Glomerular visceral epithelial cell (primary cell): ENCODE results near the gene FOXP1.

Experiments used
- DNase-seq: peaks from one replicate; pipeline ENCODE4 v3.0.0-alpha.2; 2016; ENCODE audit errors: extremely low spot score

FOXP1 gene

DNA sequence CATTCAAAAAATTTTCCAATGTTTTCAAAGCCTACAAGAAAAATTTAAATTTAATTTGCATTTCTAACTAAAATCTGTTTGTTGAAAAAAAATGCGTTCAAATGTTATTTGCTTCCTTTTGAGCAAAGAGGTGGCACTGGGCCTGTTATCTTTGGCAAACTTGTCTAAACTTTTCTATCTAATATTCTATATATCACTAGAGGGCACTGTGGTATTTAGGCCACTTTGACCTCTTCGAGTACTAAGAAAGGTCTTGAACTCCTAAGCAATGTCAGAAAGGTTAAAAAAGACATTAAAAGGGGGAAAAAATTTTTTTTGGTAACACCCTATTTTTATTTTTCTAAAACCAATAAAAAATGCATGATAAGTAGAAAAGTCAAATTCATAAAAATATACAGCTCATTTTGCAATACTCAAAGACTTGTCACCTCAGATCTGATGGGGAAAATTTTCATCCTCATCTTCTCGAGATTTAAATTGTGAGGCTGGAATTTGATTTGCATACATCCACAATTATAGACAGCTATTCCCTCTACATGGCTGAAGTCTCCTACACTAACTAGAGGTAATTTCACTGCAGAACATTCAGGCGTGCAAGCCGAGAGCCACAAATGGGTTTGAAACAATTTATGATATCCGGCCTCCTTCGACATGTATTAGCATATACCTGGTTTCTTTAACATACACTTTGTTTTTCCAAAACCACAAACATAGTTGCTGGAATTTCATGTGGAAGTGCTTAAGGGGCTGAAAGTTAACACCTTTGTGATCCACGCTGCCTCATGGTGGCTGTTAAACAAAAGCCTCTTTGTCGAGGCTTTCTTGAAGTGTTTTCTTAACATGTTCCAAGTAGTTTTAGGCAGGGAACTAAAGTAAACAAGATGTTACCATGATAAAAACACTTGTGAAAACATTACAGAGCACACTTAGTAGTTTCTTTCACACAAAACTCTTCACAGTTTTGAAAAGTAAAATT lies 576.4 kb downstream of the FOXP1 start:
- no peak for DNase-seq

DNA sequence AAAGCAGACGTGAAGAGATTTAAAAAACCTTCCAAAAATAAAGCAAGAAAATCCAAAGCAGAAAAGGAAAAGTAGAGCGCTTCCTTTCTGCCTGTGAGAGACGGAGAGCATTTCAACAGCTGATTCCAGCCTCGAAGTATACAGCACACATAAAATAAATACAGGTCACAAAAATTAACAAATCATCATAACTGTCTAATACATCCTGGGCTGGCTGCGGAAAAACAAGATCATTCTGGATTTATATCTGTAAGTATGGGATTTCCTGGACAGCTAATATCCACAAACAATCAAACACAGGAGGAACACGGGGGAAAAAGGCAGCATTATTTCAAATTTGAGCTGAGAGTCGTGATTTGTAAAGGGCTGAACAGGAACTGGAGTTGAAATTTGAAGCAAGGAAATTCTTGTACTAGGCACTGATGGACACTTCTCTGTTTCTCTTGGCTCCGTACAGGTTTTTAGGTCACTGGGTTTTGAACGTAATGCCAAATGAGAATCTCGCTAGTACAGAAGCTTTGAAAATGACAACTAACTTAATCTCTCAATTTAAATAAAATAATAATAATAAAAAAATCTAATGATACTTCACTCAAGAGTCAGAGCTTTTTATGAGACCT lies 577.7 kb downstream of the FOXP1 start:
- DNase-seq, result no peak

DNA sequence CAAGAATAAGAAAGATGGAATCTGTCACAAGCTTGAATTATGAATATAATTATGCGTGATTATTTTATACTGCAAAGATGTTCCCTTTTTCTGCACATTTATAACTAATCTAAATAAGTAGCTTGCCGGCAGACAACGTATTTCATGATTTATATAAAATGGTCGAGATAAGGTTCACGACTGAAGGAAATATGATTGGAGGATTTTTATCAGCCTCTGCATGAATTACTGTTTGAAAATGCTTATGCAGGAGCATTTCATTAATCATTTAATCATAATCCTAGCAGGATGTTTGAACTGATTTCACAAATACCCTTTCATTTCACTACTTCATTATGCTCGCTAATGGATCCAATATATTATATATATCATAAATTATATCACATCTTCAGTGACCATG lies 580.0 kb downstream of the FOXP1 start:
- no peak for DNase-seq

DNA sequence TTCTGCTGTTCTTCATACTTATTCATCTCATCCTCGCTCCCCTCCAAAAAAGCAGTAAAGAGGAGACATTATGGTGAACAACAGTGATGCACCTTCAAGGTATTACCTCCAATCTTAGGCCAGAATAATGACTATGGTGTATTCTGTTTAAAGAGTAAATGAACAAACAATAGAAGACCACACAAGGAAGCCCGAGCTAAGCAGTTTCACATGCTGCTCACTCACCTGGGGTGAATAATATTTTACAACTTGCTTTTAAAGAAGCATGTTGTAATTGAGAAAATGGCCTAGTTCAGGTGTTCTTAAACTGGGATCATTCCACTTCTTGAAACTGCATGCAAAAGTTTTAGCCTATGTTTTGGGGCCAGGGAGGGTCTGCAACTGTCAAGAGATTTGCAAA lies 581.2 kb downstream of the FOXP1 start:
- DNase-seq, result no peak

DNA sequence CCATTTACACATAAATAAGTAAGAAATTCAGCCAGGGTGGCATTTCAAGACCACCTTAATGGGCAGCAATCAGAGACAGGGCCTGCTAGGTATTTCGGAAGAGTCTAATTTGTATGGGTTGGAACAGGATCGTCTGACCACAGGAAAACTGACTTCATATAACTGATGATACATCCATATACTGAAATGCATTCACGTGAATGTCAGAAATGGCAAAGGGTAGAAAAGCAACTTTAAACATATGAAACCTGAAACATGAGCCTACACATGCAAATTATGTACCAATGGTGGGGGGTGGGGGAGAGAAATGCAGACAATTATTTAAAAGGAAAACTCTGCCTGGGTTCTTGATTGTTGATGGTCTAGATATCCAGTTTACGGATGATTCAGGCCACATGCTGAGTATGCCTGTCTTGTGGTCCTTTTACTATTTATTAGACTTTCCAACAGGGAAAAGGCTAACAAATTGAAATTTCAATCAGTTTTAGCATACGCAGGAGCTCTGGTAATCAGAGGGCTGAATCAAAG lies 582.2 kb downstream of the FOXP1 start:
- DNase-seq, result no peak

DNA sequence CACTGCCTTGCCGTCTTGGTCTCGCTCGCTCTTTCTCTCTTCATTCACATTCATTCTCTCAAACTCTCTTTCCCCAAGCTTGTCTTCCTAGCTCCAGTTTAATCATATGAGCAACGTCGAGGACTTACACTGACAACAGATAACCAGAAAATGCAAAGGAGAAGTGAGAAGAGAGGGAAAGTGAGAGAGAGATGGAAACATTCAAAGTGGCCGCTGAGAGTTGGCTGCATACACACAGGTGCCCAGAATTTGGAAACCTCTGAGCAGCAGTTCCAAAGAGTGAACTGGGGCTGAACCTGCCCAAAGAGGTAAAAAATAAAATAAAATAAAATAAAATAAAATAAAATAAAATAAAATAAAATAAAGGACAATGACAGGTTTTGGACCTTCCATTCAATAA lies 583.0 kb downstream of the FOXP1 start:
- no peak for DNase-seq

DNA sequence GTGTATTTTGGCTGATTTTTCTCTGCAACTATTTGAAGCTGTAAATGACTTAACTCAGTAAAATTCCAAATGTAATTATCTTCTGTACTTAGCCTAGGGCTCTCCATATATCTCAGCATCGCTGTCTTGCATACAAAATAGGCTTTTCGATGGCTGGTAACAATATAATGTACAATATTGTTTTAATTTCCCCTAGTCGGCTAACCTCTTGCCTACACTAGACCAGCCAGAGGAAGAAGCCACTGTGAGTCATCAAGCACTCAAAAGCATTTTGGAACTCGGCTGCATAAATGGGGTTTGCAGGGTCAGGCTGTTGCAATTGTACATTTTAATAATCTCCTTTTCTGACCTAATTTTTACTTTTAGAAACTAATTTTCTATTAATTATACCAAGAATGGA lies 583.8 kb downstream of the FOXP1 start:
- peak; percentile 28 for DNase-seq

DNA sequence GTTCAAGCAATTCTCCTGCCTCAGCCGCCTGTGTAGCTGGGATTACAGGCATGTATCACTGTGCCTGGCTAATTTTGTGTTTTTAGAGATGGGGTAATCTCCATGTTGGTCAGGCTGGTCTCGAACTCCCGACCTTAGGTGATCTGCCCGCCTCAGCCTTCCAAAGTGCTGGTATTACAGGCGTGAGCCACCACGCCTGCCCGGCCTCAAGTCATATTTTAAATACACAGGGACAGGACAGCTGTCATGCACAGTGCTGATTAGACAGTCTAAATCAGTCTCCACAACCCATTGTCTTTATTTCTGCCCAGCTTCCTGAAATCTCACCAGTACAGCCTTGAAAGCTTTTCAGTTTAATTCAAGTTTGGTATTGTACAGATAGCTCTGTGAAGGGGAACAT lies 587.4 kb downstream of the FOXP1 start:
- no peak for DNase-seq

DNA sequence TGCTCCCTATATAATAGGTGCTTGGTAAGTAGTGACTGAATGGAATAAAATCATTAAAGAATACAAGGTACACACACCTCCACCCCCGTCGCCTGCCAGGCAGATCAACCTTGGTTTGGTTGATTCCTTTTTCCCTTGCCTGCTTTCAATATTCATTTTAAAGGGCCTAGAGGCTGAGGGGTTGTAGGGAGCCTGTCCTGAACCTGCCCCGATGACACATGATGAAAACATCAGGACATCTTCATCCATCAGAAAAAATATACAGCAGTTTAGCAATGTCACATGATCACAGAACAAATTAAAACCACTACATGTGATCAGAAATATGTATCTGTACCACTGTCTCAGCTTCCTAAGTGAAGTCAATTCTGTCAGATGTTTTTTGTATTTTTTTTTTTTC lies 588.9 kb downstream of the FOXP1 start:
- no peak for DNase-seq

DNA sequence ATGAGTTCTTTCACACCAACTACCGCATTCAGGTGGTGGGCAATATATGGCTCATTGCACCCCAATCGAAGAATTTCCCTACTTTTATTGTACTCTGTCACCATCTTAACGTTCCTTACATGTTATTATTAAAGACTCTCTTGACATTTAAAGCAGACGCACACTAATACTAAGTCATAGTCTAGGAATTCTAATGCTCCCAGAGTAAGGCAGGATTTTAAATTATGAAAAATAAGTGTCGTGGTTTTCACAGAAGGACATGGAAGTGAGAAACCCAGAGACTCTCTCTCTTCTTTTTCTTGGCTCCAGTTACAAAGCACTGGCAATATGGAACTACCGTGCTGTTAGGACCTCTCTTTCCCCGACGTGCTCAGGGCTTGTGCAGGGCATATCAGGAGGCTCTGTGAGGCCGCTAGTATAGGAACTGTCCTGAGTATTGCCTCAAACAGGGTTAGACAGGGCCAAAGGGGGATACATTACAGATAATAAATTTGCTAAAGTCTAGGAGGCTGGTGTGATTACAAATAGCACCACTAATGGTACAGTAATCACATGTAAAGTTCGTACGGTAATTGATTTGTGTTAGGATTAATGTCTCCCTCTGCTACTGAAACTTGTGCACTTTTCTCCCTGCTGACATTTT lies 590.8 kb downstream of the FOXP1 start:
- DNase-seq, result no peak

DNA sequence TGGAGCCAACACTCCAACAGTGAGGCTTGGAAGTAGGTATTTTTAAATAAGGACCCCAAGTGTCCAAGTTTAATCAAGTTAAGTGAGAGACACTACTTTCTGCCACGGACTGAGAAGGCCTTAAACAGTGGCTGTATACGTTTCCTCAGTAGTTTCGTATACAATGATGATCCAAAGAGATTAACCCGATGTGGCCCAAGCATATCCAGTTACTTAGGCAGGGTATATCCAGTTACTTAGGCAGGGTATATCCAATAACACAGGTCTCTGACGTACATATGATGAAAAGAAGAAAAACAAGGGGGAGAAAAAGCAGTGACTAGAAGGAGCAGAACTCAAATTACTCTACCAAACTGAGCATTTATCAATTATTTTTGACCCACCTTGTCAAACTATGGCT lies 591.4 kb downstream of the FOXP1 start:
- no peak for DNase-seq

DNA sequence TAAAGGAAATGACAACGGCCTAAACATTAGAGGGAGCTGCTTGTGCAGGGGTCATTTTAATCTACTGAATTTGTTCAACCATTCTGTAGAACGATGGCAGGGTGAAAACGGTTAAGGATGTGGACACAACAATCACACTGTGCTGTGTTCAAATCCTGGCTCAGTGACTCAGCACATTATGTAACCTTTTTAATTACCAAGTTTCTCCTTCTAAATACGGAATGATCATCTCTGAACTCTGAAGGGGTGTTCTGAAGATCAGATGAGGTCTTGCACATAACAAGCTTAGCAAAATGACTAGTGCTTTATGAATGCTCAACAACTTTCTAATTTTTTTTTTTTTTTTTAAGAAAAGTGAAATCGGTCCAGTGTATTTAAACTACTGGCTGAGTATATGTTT lies 592.8 kb downstream of the FOXP1 start:
- no peak for DNase-seq

DNA sequence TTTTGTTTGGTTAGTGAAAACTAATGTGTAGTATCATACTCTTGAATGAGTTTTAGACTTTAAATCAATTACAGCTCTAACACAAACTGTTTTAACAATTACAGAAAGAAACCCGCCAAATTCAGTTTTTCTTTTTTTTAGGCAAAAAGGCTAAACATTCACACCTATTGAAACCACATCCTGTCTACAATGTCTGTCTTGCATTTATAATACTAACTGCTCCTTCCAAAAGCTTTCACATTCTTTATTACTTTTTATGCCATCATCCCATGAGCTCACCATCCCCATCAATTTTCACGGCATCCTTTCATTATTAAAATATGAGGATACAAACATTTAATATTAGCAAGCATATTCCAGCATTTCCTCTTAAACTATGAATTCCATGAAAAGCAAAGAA lies 593.3 kb downstream of the FOXP1 start:
- no peak for DNase-seq

DNA sequence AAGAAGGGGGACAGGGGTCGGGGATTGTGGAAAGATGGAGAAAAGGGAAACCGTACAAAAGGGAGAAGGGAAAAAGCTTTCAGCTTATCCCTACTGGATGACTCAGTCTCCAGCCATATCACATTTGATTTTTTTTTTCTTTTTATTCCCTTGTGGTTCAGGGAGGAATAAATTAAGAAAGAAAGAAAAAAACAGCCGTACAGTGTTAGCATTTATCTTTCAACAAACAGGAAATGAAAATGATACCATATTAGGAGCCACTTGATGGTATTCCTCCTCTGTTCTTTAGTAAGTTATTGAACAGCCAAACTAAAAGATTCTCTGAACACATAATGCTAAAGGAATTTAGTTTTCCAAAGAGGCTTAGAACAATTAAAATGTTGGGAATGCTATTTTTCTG lies 594.4 kb downstream of the FOXP1 start:
- DNase-seq, result peak; percentile 23

DNA sequence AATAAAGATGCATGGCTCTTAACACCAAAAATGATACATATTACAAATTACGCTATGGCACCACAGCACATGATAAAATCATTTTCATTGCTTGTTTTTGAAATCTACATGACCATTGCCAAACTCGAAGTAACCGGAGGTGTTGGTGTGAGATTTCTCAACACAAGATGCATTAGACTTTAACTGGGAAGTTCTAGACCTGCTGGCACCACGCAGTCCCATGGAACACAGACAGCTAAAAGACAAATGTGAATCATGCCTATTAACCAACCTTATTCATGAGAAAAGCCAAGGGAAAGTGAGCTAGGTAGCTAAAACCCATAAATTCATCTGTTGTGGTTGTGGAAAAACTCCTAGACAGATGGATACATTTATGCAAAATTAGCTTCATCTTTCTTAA lies 595.4 kb downstream of the FOXP1 start:
- no peak for DNase-seq

DNA sequence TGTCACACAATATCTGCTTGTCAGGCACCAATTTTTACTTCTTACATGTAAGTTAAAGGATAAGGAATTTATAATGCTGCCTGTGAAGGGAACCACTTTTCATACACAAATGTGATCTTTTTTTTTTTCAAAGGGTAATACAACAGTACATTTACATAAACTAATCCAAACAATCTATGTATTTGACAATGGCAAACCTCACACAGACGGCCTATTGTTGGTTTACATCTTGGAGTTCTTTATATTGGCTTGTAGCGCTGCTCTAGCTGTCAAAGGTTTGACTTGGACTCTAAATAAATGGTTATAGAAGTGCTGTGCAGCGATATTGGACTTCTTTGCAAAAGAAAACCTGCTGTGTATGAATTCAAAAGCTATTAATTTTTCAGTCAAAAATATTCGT lies 598.0 kb downstream of the FOXP1 start:
- no peak for DNase-seq

DNA sequence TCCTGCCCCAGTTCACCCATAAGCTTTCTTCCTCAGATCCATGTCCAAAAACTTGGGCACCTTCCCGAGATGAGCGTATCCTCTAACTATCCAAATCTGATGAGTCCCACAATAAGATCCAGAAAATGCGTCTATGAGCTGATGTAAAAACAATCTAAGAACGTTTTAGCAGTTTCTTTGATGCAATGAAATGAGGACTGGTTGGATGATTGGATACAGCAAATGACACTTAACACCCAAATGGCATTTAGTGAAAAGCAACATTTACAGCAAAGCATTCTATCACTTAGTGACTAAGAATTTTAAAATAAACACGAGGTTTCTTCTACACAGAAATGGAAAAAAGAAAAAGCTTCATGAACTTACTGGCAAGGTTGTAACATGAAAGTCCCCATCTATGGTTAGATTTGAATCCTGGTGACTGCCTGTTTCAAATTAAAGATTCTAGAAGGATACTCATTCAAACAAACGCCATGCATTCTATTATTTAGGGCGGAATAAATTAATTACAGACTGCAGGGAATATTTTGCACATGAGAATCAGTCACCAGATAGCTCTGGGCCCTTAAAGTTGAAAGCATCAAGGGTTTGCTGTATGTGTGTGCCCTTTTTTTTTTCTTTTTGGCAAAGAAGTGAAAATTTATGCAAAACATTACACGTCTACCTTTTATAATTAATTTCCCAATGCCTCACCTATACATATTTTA lies 598.6 kb downstream of the FOXP1 start:
- no peak for DNase-seq

DNA sequence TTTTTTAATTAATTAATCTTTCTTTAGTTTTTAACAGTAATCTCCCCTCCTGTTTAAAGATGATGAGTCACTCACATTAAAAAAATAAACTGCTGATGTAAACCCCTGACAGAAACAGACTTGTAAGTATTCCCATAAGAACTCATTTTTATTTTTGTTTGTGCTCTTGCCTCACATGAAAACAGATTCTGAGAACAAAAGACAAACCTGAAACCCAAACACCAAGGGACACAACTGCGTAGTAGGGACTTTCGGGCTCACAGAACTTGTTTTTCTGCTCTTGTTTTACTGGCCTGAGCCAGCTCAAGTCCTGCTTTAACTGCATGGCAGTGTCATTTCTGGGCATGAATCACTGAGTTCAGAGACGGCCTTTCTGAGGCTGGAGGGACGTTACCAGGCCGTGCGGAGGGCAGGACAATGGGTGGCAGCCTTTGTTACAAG lies 600.8 kb downstream of the FOXP1 start:
- DNase-seq, result peak; percentile 63

DNA sequence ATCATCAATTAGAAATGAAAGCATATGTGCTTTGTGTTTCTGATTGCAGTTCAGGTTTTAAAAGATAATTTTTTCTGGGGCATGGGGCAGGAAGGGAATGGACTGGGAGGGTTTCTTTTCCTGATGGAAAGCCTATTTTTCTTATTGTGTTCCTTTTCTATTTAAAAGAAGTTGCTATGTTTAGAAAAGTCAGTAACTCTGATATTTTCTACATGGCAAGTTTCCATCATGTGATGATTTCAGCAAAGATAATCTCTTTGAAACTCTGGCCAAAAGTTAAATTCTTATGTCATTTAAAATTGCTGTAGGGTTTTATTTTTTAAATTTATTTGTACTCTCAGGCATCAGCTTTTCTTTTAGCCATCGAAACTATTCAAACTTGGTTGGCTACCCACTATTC lies 601.2 kb downstream of the FOXP1 start:
- DNase-seq, result no peak

DNA sequence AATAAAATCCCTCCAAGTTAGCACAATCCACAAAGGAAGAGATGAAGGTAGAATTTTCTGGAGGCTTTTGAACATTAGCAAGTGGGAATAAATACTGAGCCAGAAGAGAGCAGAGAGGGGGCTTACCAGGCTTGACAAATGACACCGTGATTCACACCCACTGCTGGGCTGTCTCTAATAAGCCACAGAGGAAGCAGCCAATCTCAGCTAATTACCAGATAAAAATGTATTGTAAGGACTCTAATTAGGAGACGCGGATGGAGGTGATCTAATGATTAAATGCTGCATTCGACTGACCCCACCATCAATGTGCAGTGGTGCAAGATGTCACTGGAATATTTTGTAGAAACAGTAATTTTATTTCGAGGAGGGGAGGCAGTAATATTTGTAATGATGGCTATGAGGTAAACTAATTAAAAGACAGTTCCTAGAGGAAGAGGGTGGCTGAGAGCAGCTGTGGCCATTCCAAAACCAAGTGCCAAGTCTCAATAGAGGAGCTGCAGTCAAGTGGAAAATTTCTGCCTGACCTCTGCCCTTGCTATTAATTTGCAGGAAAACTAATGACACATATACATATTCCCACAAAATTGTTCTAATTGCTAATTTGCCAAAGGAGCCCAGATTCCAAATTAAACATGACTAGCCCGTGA lies 602.2 kb downstream of the FOXP1 start:
- DNase-seq, result no peak

DNA sequence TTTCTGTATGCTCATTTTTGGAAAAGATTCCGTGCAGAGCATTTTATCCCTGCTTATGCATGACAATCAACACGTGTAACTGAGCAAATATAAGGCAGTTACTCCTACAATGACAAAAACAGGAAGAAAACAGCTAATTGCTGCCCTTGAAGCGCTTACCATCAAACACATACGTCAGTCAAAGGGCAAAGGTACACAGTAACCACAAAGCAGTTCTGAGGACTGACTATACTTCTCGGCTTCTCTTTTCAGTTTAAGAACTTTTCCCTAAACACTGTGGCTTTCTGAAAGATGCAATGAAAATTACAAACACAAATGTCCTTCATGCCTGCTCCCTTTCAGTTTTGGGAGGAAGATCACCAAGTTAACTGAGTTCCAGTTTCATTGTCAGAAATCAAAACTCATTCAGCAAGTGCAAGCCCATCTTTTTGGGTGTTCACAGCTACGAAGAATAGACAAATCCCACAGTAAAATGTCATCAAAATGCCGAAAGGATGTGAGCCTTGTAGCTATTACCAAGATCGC lies 602.8 kb downstream of the FOXP1 start:
- DNase-seq, result no peak
